Keratinocyte (primary cell): ENCODE data around the gene RIMS1. TPM values are rescaled to one million over a fixed set of nuclear protein-coding genes. Genes with fewer than 3 reads are reported as not detected.

ENCODE experiments used
- DNase-seq: peaks from one replicate; pipeline ENCODE4 v3.0.0-alpha.2; 2011; ENCODE audit warnings: low read depth, missing footprints, low spot score
- FAIRE-seq: peaks from 2 replicates; lab custom pipeline; 2011; peaks lifted over from hg19 to GRCh38; lab: Jason Lieb, UNC
- H2AFZ ChIP-seq: 2 replicates; pipeline ENCODE4 v1.6.0; 2012; ENCODE audit warnings: low read length, control low read depth, inconsistent platforms; ENCODE audit not compliant: control insufficient read depth
- H3K27ac ChIP-seq: 2 replicates; pipeline ENCODE4 v1.5.1; 2011; ENCODE audit warnings: low read length; ENCODE audit not compliant: control insufficient read depth, insufficient read depth
- H3K27me3 ChIP-seq: 3 replicates; pipeline ENCODE4 v1.6.0; 2011; ENCODE audit warnings: low read length; ENCODE audit not compliant: control insufficient read depth, insufficient read depth; ENCODE audit errors: extremely low read depth
- H3K36me3 ChIP-seq, 2 experiments: 2 replicates in 1 of 2; 3 replicates in 1 of 2; pipeline ENCODE4 v1.5.1; 2011; ENCODE audit warnings: low read length in 2 of 2, mild to moderate bottlenecking in 1 of 2; ENCODE audit not compliant: control insufficient read depth in 2 of 2, insufficient read depth in 2 of 2; ENCODE audit errors: extremely low read depth in 1 of 2
- H3K4me1 ChIP-seq: 3 replicates; pipeline ENCODE4 v1.5.1; 2011; ENCODE audit warnings: low read length; ENCODE audit not compliant: control insufficient read depth, insufficient read depth; ENCODE audit errors: extremely low read depth
- H3K4me2 ChIP-seq: 3 replicates; pipeline ENCODE4 v1.6.0; 2011; ENCODE audit warnings: low read depth, low read length; ENCODE audit not compliant: control insufficient read depth, insufficient read depth; ENCODE audit errors: extremely low read depth
- H3K4me3 ChIP-seq, 3 experiments: fragments of 200-600 bp in 1 of 3; sonication (generic) in 1 of 3; 2 replicates in 2 of 3; 3 replicates in 1 of 3; pipeline ENCODE4 v1.5.1; 2011 to 2016; ENCODE audit warnings: low read length in 3 of 3, mild to moderate bottlenecking in 3 of 3, control low read depth in 2 of 3, inconsistent platforms in 1 of 3, low read depth in 1 of 3, mixed read lengths in 1 of 3, mixed run types in 1 of 3, moderate library complexity in 1 of 3; ENCODE audit not compliant: control insufficient read depth in 2 of 3, insufficient read depth in 2 of 3; ENCODE audit errors: extremely low read depth in 1 of 3
- H3K79me2 ChIP-seq: 2 replicates; pipeline ENCODE4 v1.6.0; 2012; ENCODE audit warnings: low read length; ENCODE audit not compliant: control insufficient read depth, insufficient read depth
- H3K9ac ChIP-seq: 3 replicates; pipeline ENCODE4 v1.6.0; 2011; ENCODE audit warnings: low read length; ENCODE audit not compliant: control insufficient read depth, insufficient read depth; ENCODE audit errors: extremely low read depth
- H3K9me1 ChIP-seq: 3 replicates; pipeline ENCODE4 v1.6.0; 2011; ENCODE audit warnings: low read length; ENCODE audit not compliant: control insufficient read depth, insufficient read depth; ENCODE audit errors: extremely low read depth
- H3K9me3 ChIP-seq: 2 replicates; pipeline ENCODE4 v1.5.1; 2012; ENCODE audit warnings: low read depth, low read length; ENCODE audit not compliant: control insufficient read depth
- H4K20me1 ChIP-seq: 3 replicates; pipeline ENCODE4 v1.6.0; 2011; ENCODE audit warnings: low read length; ENCODE audit not compliant: control insufficient read depth, insufficient read depth; ENCODE audit errors: extremely low read depth
- EZH2 ChIP-seq: IDR thresholded peaks from one replicate; pipeline ENCODE4 v1.6.1; 2012; ENCODE audit warnings: inconsistent platforms, mild to moderate bottlenecking, low read length, moderate library complexity
- dilution Hi-C: fragments of 300-500 bp; cut with MboI; formaldehyde crosslinking; loops from one replicate; pipeline ENCODE4 v1.7.0; 2020; ENCODE audit warnings: low sequenced_read_pairs; ENCODE audit not compliant: extremely low pct_ligation_motif_present
- polyA plus RNA-seq, 5 experiments: library from polyadenylated mRNA; depleted of rRNA in 3 of 5; stranded (reverse) in 3 of 5; stranded (forward) in 1 of 5; unstranded in 1 of 5; fragments of >200 nt; gene quantifications; 1 replicate in 1 of 5; 2 replicates in 3 of 5; 3 replicates in 1 of 5; pipeline versions ENCODE4 v1.2.1 to v1.2.3, GENCODE V29; 2011 to 2012; ENCODE audit warnings: missing spikeins in 2 of 5, low read depth in 1 of 5, low replicate concordance in 1 of 5
- TF ChIP-seq, protein P1 (sequence below), 3 experiments: IDR thresholded peaks in 1 of 3; conservative IDR thresholded peaks in 1 of 3; optimal IDR thresholded peaks in 1 of 3; 2 replicates in 2 of 3; 3 replicates in 1 of 3; pipeline versions ENCODE3 to v1.5.1; 2011; ENCODE audit warnings: low read length in 3 of 3, mild to moderate bottlenecking in 3 of 3, moderate library complexity in 2 of 3, control low read depth in 1 of 3, inconsistent platforms in 1 of 3; ENCODE audit not compliant: insufficient read depth in 2 of 3; ENCODE audit errors: extremely low read depth in 1 of 3

The RIMS1 gene
- polyA plus RNA-seq, 1 donor (not counting 4 experiments of a cell fraction or from before 2014, with no cell fraction given): not detected

DNA sequence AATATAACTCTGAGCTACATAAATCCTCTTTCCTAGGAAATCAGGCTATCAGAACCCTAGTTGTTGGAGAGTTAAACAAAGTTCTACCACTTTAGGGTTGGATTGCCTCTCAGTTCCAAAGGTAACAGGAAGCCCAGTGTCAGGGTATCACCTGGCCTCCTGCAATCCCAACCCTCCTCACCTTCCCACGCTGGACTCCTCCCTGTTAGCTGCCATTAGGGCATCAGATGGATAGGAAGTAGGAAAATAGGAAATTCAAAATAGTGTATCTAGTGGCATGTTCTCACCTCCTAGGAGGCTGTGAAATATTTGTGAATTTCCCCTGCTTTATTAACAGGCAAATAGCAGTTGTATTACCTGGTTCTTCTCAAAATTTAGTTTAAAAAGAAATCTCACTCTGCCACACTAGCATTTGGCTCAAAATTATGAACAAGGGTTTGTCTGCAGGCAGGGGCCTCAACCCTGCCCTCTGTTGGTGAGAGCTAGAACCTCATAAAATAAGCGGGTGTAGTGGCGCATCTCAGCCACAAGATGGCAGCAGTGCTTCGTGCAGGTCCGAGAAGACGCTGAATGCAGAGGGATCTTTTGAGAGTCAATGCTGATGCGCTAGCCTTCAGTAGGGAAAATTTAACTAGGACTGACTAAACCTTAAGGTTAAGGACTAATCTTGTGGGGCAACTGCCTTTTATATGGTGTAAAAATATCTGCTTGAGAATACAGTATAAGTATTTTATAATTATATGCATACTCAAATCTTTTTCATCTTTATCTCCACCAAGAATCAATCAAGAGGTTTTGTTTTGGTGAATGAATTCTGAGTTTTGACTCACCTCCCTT lies 525.7 kb downstream of the RIMS1 start:
- peaks cover 2% of the 10 kb centered on the region for H3K4me1 ChIP-seq
- H3K79me2 ChIP-seq: no peaks in the 10 kb centered on the region
- H3K4me3 ChIP-seq: no peak overlapping the region
- H3K9ac ChIP-seq: no peak overlapping the region
- H4K20me1 ChIP-seq: no peaks in the 10 kb centered on the region
- dilution Hi-C loops: no loop called here
- H3K36me3 ChIP-seq: no peaks in the 10 kb centered on the region
- H2AFZ ChIP-seq: peak overlapping the region; percentile 57
- no peaks in the 10 kb centered on the region for H3K27me3 ChIP-seq
- TF ChIP-seq, protein P1, sequence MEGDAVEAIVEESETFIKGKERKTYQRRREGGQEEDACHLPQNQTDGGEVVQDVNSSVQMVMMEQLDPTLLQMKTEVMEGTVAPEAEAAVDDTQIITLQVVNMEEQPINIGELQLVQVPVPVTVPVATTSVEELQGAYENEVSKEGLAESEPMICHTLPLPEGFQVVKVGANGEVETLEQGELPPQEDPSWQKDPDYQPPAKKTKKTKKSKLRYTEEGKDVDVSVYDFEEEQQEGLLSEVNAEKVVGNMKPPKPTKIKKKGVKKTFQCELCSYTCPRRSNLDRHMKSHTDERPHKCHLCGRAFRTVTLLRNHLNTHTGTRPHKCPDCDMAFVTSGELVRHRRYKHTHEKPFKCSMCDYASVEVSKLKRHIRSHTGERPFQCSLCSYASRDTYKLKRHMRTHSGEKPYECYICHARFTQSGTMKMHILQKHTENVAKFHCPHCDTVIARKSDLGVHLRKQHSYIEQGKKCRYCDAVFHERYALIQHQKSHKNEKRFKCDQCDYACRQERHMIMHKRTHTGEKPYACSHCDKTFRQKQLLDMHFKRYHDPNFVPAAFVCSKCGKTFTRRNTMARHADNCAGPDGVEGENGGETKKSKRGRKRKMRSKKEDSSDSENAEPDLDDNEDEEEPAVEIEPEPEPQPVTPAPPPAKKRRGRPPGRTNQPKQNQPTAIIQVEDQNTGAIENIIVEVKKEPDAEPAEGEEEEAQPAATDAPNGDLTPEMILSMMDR (optimal IDR thresholded peaks at IDR 0.05 in 1 of 3, IDR thresholded peaks at IDR 0.05 in 1 of 3, conservative IDR thresholded peaks at IDR 0.05 in 1 of 3; ENCODE audit: extremely low read depth in 1 of 3, insufficient read depth in 2 of 3, low read length in 3 of 3): peak; percentile 99 to 100 (median 100)
- no peak for TF ChIP-seq EZH2
- FAIRE-seq (peak; percentile 93), DNase-seq (peak; percentile 35)
- H3K4me2 ChIP-seq: no peak overlapping the region
- no peak overlapping the region for H3K27ac ChIP-seq
- no peaks in the 10 kb centered on the region for H3K9me1 ChIP-seq
- no peaks in the 10 kb centered on the region for H3K9me3 ChIP-seq

DNA sequence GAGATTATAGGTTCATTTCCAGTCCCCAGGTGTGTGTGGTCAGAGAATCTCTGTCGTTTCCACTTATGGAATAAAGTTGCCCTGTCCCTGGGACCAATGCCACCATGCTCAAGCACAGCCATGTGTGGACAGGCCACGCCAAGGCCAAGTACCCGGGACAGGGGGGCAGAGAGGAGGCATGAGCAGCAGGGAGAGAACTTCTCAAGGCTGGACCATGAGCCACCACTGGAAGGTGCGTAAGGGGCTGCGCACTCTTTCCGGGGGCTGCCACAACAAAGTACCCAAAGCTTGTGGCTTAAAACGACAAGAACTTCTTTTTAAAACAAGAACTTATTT lies 526.3 kb downstream of the RIMS1 start:
- H3K9ac ChIP-seq: no peak overlapping the region

More for the DNA sequence above, 526.3 kb downstream of the RIMS1 start:
- H3K9me1 ChIP-seq: no peaks in the 10 kb centered on the region
- no peak overlapping the region for H3K4me3 ChIP-seq
- no peaks in the 10 kb centered on the region for H3K9me3 ChIP-seq
- peak overlapping the region; percentile 38 for H2AFZ ChIP-seq
- H3K79me2 ChIP-seq: no peaks in the 10 kb centered on the region
- FAIRE-seq (no peak), DNase-seq (no peak)
- TF ChIP-seq, protein P1 (optimal IDR thresholded peaks at IDR 0.05 in 1 of 3, IDR thresholded peaks at IDR 0.05 in 1 of 3, conservative IDR thresholded peaks at IDR 0.05 in 1 of 3; ENCODE audit: extremely low read depth in 1 of 3, insufficient read depth in 2 of 3, low read length in 3 of 3): no peak
- TF ChIP-seq EZH2: no peak
- no peaks in the 10 kb centered on the region for H4K20me1 ChIP-seq
- H3K27ac ChIP-seq: no peak overlapping the region
- no peaks in the 10 kb centered on the region for H3K27me3 ChIP-seq
- dilution Hi-C loops: no loop called here
- no peaks in the 10 kb centered on the region for H3K36me3 ChIP-seq
- H3K4me2 ChIP-seq: no peak overlapping the region
- peaks cover 2% of the 10 kb centered on the region for H3K4me1 ChIP-seq
